H1 (cell line): ENCODE data around the gene EMC10. TPM values are rescaled to one million over a fixed set of nuclear protein-coding genes. Genes with fewer than 3 reads are reported as not detected.

Experiments used
- CTCF ChIA-PET: fragments of 300-600 bp; sonication (Branson Sonifier 250); formaldehyde crosslinking; loops from one replicate; lab custom pipeline; 2021; ENCODE audit not compliant: partially characterized antibody; lab: Charles Lee
- POLR2A ChIA-PET: fragments of 300-600 bp; sonication (Branson Sonifier 250); formaldehyde crosslinking; loops from one replicate; lab custom pipeline; 2021; ENCODE audit warnings: inconsistent platforms; ENCODE audit not compliant: partially characterized antibody; lab: Charles Lee
- DNase-seq, 2 experiments: peaks; one replicate each; pipeline versions ENCODE4 v3.0.0 to v3.0.0-alpha.2; 2010 to 2022; ENCODE audit warnings: low spot score in 2 of 2, low read depth in 1 of 2, mixed read lengths in 1 of 2
- FAIRE-seq: peaks from 2 replicates; lab custom pipeline; 2011; peaks lifted over from hg19 to GRCh38; lab: Jason Lieb, UNC
- H2AFZ ChIP-seq: 2 replicates; pipeline ENCODE4 v1.8.1; 2012; ENCODE audit warnings: low read length, inconsistent platforms
- H2AK5ac ChIP-seq: 2 replicates; pipeline ENCODE4 v1.6.1; 2013; ENCODE audit warnings: low read depth, low read length
- H2BK120ac ChIP-seq: replicated peaks from 2 replicates; pipeline ENCODE3; 2013; ENCODE audit warnings: low read depth, low read length, inconsistent platforms
- H2BK12ac ChIP-seq: 2 replicates; pipeline ENCODE4 v1.6.1; 2013; ENCODE audit warnings: low read depth, low read length
- H2BK15ac ChIP-seq: 2 replicates; pipeline ENCODE4 v1.6.1; 2013; ENCODE audit warnings: low read length
- H2BK20ac ChIP-seq: 2 replicates; pipeline ENCODE4 v1.6.1; 2013; ENCODE audit warnings: low read length
- H2BK5ac ChIP-seq: 2 replicates; pipeline ENCODE4 v1.6.1; 2013; ENCODE audit warnings: low read depth, low read length
- H3K14ac ChIP-seq: 2 replicates; pipeline ENCODE4 v1.6.1; 2013; ENCODE audit warnings: inconsistent platforms; ENCODE audit not compliant: insufficient read length
- H3K18ac ChIP-seq: 2 replicates; pipeline ENCODE4 v1.6.1; 2013; ENCODE audit warnings: low read length; ENCODE audit errors: extremely low read depth
- H3K23ac ChIP-seq: 2 replicates; pipeline ENCODE4 v1.6.1; 2013; ENCODE audit warnings: inconsistent platforms; ENCODE audit not compliant: insufficient read length
- H3K23me2 ChIP-seq: 2 replicates; pipeline ENCODE4 v1.6.1; 2013; ENCODE audit warnings: low read depth, low read length
- H3K27ac ChIP-seq: 2 replicates; pipeline ENCODE4 v1.6.1; 2011; ENCODE audit warnings: low read depth, low read length, inconsistent platforms
- H3K27me3 ChIP-seq, 4 experiments: replicated peaks in 1 of 4; 1 replicate in 1 of 4; 2 replicates in 3 of 4; pipeline versions ENCODE4 v1.6.1 to v1.8.1; 2011 to 2013; ENCODE audit warnings: low read length in 3 of 4, mild to moderate bottlenecking in 3 of 4, inconsistent platforms in 2 of 4, mixed read lengths in 2 of 4, moderate library complexity in 1 of 4; ENCODE audit not compliant: control insufficient read depth in 3 of 4, insufficient read depth in 3 of 4; ENCODE audit errors: extremely low read depth in 1 of 4
- H3K36me3 ChIP-seq, 4 experiments: 2 replicates each; pipeline versions ENCODE4 v1.6.1 to v1.8.1; 2011 to 2013; ENCODE audit warnings: mild to moderate bottlenecking in 4 of 4, low read length in 3 of 4, moderate library complexity in 2 of 4, control low read depth in 1 of 4, inconsistent platforms in 1 of 4; ENCODE audit not compliant: insufficient read depth in 4 of 4, control insufficient read depth in 2 of 4
- H3K4ac ChIP-seq: replicated peaks from 2 replicates; pipeline ENCODE3; 2013; ENCODE audit warnings: low read length, low read depth, mixed read lengths, inconsistent platforms; ENCODE audit not compliant: insufficient read length
- H3K4me1 ChIP-seq, 4 experiments: replicated peaks in 1 of 4; 1 replicate in 1 of 4; 2 replicates in 3 of 4; pipeline versions ENCODE4 v1.6.1 to v1.8.1; 2011 to 2013; ENCODE audit warnings: low read length in 3 of 4, inconsistent platforms in 2 of 4, mixed read lengths in 1 of 4; ENCODE audit not compliant: insufficient read depth in 4 of 4, control insufficient read depth in 3 of 4
- H3K4me2 ChIP-seq, 2 experiments: 2 replicates each; pipeline versions ENCODE4 v1.6.1 to v1.8.1; 2011 to 2013; ENCODE audit warnings: low read depth in 2 of 2, low read length in 2 of 2, control low read depth in 1 of 2, inconsistent platforms in 1 of 2, mild to moderate bottlenecking in 1 of 2; ENCODE audit not compliant: insufficient read depth in 1 of 2
- H3K4me3 ChIP-seq, 4 experiments: fragments of 200-600, 300-600 bp in 1 of 4; sonication (generic), shearing (Covaris generic), sonication (Bioruptor Twin) in 1 of 4; 2 replicates each; pipeline versions ENCODE4 v1.5.1 to v1.8.1; 2011 to 2016; ENCODE audit warnings: low read length in 4 of 4, low read depth in 3 of 4, control low read depth in 2 of 4, inconsistent platforms in 2 of 4, mild to moderate bottlenecking in 2 of 4, mixed read lengths in 1 of 4, moderate library complexity in 1 of 4; ENCODE audit not compliant: insufficient read depth in 2 of 4; ENCODE audit errors: extremely low read depth in 1 of 4
- H3K56ac ChIP-seq: replicated peaks from 2 replicates; pipeline ENCODE3; 2013; ENCODE audit warnings: low read depth, mild to moderate bottlenecking, mixed read lengths, low read length, inconsistent platforms; ENCODE audit not compliant: insufficient read length
- H3K79me1 ChIP-seq: 2 replicates; pipeline ENCODE4 v1.6.1; 2013; ENCODE audit warnings: low read depth, low read length, control low read depth
- H3K79me2 ChIP-seq, 2 experiments: 2 replicates each; pipeline versions ENCODE4 v1.6.1 to v1.8.1; 2012 to 2013; ENCODE audit warnings: low read length in 2 of 2, mild to moderate bottlenecking in 2 of 2, inconsistent platforms in 1 of 2; ENCODE audit not compliant: insufficient read depth in 2 of 2, control insufficient read depth in 1 of 2
- H3K9ac ChIP-seq, 4 experiments: replicated peaks in 1 of 4; 1 replicate in 1 of 4; 2 replicates in 3 of 4; pipeline versions ENCODE4 v1.6.1 to v1.8.1; 2011 to 2013; ENCODE audit warnings: low read depth in 3 of 4, low read length in 3 of 4, control low read depth in 2 of 4, mild to moderate bottlenecking in 2 of 4, moderate library complexity in 2 of 4, inconsistent platforms in 1 of 4; ENCODE audit errors: extremely low read depth in 1 of 4
- H3K9me3 ChIP-seq, 2 experiments: 2 replicates each; pipeline versions ENCODE4 v1.6.1 to v1.8.1; 2012 to 2013; ENCODE audit warnings: mild to moderate bottlenecking in 2 of 2, moderate library complexity in 2 of 2, control low read depth in 1 of 2, inconsistent platforms in 1 of 2, low read depth in 1 of 2, low read length in 1 of 2, mixed read lengths in 1 of 2; ENCODE audit not compliant: insufficient read depth in 2 of 2
- H4K20me1 ChIP-seq, 2 experiments: replicated peaks in 1 of 2; 2 replicates each; pipeline versions ENCODE3 to v1.8.1; 2011 to 2013; ENCODE audit warnings: inconsistent platforms in 2 of 2, low read length in 2 of 2, mild to moderate bottlenecking in 1 of 2; ENCODE audit not compliant: insufficient read depth in 2 of 2, control insufficient read depth in 1 of 2
- H4K5ac ChIP-seq: 2 replicates; pipeline ENCODE4 v1.6.1; 2013; ENCODE audit warnings: low read length, low read depth, mixed read lengths, inconsistent platforms; ENCODE audit not compliant: insufficient read length
- H4K8ac ChIP-seq: 2 replicates; pipeline ENCODE4 v1.8.0; 2013; ENCODE audit warnings: mild to moderate bottlenecking, moderate library complexity, low read length, inconsistent platforms; ENCODE audit not compliant: insufficient read depth; ENCODE audit errors: extremely low read depth
- H4K91ac ChIP-seq: replicated peaks from 2 replicates; pipeline ENCODE3; 2013; ENCODE audit warnings: low read length, mixed read lengths, inconsistent platforms; ENCODE audit not compliant: insufficient read length
- JUN ChIP-seq: IDR thresholded peaks from 2 replicates; pipeline ENCODE4 v1.6.1; 2011; ENCODE audit warnings: low read depth, mild to moderate bottlenecking, improper control_type of control experiment, low read length
- WGBS, 2 experiments: shearing (Covaris generic) in 1 of 2; methylation state at CpG; one replicate each; pipeline versions ENCODE4 v1.1.6 to v1.1.7; 2013 to 2015; ENCODE audit warnings: low lambda C conversion rate in 2 of 2, mixed read lengths in 2 of 2, inconsistent platforms in 1 of 2, low coverage in 1 of 2, missing lambda C conversion rate in 1 of 2; ENCODE audit not compliant: insufficient replicate concordance in 2 of 2, insufficient coverage in 1 of 2, insufficient read length in 1 of 2; ENCODE audit errors: extremely low coverage in 1 of 2, missing lambda C conversion rate in 1 of 2; 5-methylcytosine and 5-hydroxymethylcytosine counted together
- polyA plus RNA-seq, 7 experiments: library from polyadenylated mRNA; depleted of rRNA in 3 of 7; stranded (reverse) in 5 of 7; unstranded in 2 of 7; fragments of >200 nt in 5 of 7; fragments of 200-250 nt in 2 of 7; gene quantifications; 1 replicate in 5 of 7; 2 replicates in 1 of 7; 4 replicates in 1 of 7; pipeline versions ENCODE4 v1.2.1 to v1.2.3, GENCODE V29; 2011 to 2013; ENCODE audit warnings: missing spikeins in 2 of 7, mixed read lengths in 2 of 7
- total RNA-seq: library from RNA; stranded (reverse); fragmentation: NEBNext Ultra II Directional; extraction: Animal tissue kit (Norgen Biotek cat#: 25700); gene quantifications from 2 replicates; pipeline ENCODE4 v1.2.1, GENCODE V29; 2021

The EMC10 gene
- total and polyA plus RNA-seq, 2 of the 8 experiments (the other 6 are each of a cell fraction or from before 2014, with no cell fraction given), result 77.6 to 103 TPM

DNA sequence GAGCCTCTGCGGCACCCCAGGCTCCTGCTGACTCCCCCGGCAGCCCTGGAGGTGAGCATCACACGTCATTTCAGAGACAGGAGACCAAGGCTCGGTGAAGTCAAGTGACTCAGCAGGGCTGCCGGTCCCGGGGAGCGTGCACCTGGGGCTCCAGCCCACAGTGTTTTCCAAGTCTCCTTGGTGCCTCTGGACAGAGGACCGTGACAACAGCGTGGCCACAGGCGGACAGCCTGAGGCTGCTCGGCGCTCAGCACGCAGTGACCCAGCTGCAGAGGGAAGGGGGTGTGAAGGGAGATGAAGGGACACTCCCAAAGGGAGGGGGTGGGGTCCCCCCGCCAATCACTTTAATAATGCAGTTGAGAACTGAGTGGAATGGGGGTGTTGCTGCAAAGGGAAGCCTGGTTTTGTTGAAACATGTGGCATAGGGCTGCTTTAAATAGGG, 54.9 kb downstream of the EMC10 start:
- no peak overlapping the region for H4K5ac ChIP-seq
- TF ChIP-seq JUN, result no peak
- TF ChIP-seq, all 59 proteins: peak for 0
- Histone ChIP-seq H2BK120ac (no peak overlapping the region), H3K4me1 (peaks cover 0 to 5% (median 1%) of the 10 kb centered on the region in 4 experiments; a peak in 3 of 7 replicates), H3K4ac (no peak overlapping the region), H2AK5ac (no peak overlapping the region), H4K91ac (no peak overlapping the region), H3K23ac (no peak overlapping the region), H3K79me1 (no peaks in the 10 kb centered on the region), H3K27ac (no peak overlapping the region), H3K36me3 (0 out of 8 replicates have a peak, but pooled peaks cover 0 to 3% (median 0%) of the 10 kb centered on the region in 4 experiments), H3K18ac (no peak overlapping the region), H3K79me2 (no peaks in the 10 kb centered on the region), H2BK15ac (no peak overlapping the region), H2AFZ (no peak overlapping the region), H2BK12ac (no peak overlapping the region), H3K23me2 (no peaks in the 10 kb centered on the region; the same call in 1 of the 2 replicates), H2BK5ac (no peak overlapping the region), H3K27me3 (no peaks in the 10 kb centered on the region; a peak in 1 of 7 replicates), H4K8ac (peak overlapping the region; percentile 51; the same call in 1 of the 2 replicates), H2BK20ac (no peak overlapping the region), H4K20me1 (peaks cover under 1% of the 10 kb centered on the region in 2 experiments), H3K9me3 (peaks cover 0 to 3% of the 10 kb centered on the region in 2 experiments; a peak in 1 of 4 replicates), H3K4me2 (no peak overlapping the region), H3K4me3 (no peak overlapping the region), H3K56ac (no peak overlapping the region), H3K9ac (no peak overlapping the region), H3K14ac (no peak overlapping the region)
- no peak for FAIRE-seq
- 84% methylated on average over 14 of the region's 14 CpGs; no CpG with 5 or more reads in 1 of the 2 experiments for WGBS, 2 experiments
- DNase-seq, result no peak
- CTCF ChIA-PET, result interaction anchor here (0.9 to 2.7 kb wide), 3 partner anchors 25 to 53 kb away, joined by 3 to 7 read pairs (median 3); no protein-coding TSS in a partner anchor
- POLR2A ChIA-PET, result no interaction called here
